Hematopoietic multipotent progenitor cell treated with erythropoietin and hydrocortisone succinate and interleukin-3 and kit ligand, for 8 days (in vitro differentiated cells): ENCODE results near the gene GGCX.
A peak's percentile ranks its signal among the peaks of the same experiment; 100 is the strongest.

Experiments
- DNase-seq: peaks from one replicate; pipeline ENCODE4 v3.0.0-alpha.2; 2015

The GGCX gene

DNA sequence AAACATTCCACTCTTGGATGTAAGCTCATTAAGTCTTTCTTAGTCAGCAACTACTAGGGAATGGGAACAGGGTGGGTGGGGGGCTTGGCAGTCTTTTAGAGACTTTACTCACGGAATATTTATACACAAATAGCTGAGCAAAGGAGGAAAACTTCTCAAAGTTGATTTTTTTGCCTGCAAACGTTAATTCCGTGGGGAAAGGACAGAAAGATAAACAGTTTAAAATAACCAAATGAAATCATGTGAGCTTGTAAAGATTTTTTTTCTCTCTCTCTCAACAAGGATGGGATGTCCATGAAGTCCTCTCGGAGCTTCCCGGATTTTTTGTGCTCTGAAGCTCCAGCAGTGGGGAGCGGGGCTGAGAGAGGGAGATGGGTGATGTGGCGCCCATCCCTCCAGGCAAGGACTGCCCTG, 54.5 kb downstream of the GGCX start:
- DNase-seq = no peak

DNA sequence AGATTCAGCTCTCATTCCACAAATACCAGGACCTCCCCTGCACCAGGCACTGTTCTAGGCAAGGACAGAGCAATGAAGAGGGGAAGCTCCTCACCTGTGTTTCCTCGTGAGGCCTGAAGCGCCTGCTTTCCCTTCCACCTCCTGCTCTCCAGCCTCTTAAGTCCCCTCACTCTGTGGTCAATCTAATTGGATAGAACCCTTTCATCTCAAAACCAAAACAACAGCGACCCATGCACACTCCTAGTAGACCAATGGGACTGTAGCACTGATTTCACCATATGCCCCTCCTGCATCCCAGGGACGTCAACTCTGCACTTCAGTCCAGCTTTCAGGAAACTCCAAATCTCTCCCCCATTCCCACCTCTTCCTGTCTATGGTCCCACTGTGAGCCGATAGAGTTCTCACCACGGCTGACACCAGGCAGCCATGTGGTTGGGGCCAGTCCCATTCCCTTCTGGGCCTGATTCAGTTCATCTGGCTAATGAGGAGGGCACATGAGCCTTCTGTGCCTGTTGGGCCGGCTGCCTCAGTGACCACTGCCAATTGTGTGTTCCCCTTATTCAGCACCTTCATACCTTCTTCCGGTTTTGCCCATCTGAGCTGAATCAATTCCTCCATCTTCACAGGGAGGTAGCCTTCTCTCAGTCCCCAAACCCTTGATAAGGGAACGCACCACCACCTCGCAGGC, 55.6 kb downstream of the GGCX start:
- DNase-seq = no peak

DNA sequence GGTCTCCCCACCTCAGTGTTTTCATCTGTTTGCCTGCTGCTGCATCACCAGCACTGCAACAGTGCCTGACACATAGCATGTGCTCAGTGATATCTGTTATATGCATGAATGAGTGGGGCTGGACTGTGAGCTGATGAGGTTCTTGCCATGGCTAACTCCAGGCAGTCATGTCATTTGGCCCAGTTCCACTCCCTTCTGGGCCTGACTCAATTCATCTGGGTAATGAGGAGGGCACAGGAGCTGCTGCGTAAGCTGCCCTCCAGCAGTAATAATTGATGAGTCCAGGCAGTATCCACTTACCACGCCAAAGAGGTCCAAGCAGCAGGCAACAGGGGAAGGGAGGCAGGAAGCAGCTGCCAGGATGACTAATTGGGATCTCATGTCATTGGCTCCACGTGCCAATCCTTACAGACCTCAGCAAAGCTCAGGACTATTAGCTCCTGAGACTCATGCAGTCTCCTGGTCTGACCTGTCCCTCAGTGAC, 56.5 kb downstream of the GGCX start:
- DNase-seq = peak; percentile 79

DNA sequence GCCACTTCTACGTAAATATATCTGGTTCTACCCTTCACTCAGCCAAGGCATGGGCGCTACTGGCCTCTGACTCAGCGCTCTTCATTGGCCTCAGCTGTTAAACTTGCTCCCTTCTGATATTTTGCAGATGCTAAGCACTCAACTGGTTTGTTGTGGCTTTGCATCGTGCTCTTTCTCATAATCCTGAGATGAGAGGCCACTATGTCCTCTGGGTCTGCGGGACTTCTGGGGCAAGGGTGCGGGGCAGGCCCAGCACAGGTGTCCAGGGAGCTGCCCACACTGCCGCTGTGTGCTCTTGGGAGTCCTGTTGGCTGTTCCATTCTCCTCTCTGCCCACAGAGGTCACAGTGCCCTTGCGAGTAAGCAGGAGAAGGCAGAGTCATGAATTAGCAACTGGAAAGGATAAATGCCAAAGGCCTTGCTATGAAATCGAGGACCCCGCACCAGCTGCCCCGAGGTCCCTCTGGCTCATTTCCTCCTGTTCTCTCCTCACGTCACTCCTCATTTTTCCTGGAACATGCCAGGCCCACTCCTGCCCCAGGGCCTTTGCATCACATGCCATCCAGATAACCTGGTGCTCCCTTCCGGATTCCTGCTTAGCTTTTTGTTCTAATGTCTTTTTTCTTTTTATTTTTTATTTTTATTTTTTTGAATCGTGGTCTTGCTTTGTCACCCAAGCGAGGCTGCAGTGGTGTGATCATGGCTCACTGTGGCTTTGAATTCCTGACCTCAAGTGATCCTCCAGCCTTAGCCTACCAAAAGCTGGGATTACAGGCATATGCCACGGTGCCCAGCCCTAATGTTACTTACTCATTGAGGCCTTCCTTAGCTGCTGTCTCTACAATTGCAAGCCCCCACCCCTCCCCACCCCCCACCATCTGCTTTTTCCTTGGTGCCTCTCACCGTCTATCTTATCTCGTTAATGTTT, 57.2 kb downstream of the GGCX start:
- DNase-seq = peak; percentile 55

DNA sequence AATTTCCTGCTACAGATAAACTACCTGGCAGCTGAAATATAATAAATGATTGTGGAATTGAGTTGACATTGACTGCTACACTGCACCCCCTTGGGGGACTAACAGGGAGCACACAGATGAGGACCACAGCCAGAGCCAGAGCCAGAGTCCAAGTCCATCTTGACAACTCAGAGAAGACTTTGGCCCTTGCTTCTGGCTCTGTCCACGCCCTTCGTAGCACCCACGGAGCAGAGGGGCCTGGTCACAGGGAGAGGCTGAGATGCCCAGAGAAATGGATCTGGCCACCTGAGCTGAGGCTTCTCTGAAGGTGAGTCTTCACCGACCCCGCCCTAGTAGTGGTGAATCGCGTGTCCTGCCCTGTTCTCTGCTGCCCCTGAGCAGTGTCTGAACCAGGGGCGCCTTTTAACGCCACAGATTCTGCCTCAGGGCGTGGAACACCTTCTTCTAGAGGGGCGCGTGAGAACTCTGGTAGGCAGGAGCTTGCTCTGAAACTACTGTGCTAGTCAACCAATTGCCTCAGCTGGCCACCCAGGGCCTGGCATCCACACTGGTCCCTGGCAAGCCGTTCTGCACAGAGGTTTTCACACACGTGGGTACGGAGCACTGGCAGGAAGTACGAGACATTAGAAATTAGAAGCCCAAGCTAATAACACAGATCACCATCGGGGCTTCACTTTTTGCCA, 58.0 kb downstream of the GGCX start:
- peak; percentile 37 for DNase-seq

DNA sequence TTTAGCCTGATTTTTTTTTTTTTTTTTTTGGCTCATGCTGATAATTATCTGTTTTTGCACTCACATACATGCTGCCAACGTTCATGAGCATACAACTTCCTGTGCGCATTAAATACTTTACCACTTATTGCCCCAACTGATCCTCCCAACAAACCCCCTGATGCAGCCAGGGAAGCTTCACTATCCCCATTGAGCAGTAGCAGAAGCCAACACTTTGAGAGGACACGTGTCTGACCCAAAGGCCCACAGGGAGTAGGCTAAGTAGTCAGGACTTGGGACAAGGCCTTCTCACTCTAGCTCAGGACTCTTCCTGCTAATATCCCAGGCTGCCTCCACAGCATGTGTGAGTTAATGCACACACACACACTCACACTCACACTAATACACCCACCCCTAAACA, 58.6 kb downstream of the GGCX start:
- DNase-seq = no peak

DNA sequence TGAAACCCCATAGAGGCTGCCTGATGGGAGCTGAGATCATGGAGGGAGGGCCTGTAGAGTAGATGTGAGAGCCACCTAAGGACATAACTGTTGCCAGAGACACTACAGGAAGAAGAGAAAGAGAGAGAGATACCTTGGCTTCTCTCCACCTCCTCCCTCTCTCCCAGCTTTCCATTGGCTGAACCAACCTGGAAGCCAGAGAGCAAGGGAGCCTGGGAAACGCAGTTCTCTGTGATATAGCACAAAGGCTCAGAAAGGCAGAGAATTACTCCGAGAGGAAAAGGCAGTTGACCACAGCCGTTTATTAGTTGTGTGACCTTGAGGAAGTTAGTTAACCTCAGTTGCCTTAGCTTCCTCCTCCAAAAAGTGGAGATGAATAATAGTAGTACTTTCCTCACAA, 60.0 kb downstream of the GGCX start:
- peak; percentile 89 for DNase-seq

DNA sequence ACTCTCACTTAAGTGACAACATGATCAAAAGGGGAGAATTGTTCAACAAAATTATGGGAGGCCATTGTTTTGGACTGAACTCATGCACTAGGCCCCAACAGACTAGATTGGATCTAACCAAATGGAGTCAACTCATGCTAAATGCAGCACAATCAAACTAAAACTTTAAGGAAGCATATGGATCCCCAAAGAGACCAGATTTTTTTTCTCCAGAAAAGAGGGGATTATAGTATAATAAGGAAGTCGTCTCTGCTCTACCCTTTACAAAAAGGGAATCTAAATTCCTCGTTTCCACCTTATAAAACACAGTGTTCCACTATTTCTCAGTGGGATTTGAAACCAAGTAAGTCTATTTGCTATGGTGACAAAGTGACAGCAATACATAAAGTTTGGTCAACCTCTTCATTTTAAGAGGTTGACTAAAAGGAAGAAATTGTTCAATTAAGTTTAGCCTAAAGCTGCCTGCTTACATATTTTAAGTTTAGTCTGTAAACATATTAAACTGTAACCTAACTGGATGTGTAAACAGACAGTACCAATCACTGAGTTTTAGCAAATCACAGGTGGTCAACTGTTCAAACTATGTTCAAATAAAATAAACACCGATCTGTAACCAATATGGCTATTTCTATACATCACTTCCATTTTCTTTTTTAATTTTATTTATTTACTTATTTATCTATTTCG, 63.2 kb downstream of the GGCX start:
- DNase-seq = no peak

DNA sequence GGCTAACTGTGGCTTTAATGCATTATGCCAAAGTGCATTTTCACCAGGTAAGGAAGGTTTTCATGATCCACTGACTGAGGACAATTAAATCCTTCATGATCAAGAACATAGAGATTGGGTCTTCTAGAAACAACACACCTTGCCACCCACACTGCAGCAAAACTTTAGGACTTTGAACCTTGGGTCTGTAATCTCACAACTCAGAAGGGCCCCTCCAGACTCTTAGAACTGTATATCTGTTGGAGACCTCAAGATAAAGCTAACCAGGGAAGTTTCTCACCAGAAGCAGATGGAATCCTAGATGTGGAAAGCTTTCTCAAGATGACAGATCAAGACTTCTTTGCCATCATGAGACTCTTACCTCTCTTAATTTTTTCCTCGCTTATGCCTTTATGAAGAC, 64.9 kb downstream of the GGCX start:
- peak; percentile 22 for DNase-seq
